Kidney (tissue), 14 donors: ENCODE data around the gene GRAMD2B. TPM values are rescaled to one million over a fixed set of nuclear protein-coding genes. Genes with fewer than 3 reads are reported as not detected.

Experiments
- DNase-seq, 5 donors: peaks; one replicate each; pipeline ENCODE4 v3.0.0-alpha.2; 2013 to 2020
- FAIRE-seq: peaks from 2 replicates; lab custom pipeline; 2012; peaks lifted over from hg19 to GRCh38; lab: Jason Lieb, UNC
- H3K27ac ChIP-seq, 2 donors: one replicate each; pipeline ENCODE4 v1.7.0; 2013; ENCODE audit warnings: low read depth in 2 of 2, low read length in 2 of 2, inconsistent platforms in 1 of 2
- H3K27me3 ChIP-seq: one replicate; pipeline ENCODE4 v1.7.1; 2013; ENCODE audit warnings: low read length, inconsistent platforms; ENCODE audit not compliant: control insufficient read depth, insufficient read depth
- H3K36me3 ChIP-seq, 3 donors: one replicate each; pipeline versions ENCODE4 v1.7.0 to v1.7.1; 2013; ENCODE audit warnings: low read length in 3 of 3, control low read depth in 1 of 3, inconsistent platforms in 1 of 3; ENCODE audit not compliant: insufficient read depth in 3 of 3, control insufficient read depth in 2 of 3
- H3K4me1 ChIP-seq, 3 donors: one replicate each; pipeline versions ENCODE4 v1.7.0 to v1.7.1; 2013; ENCODE audit warnings: low read length in 3 of 3, inconsistent platforms in 1 of 3, low read depth in 1 of 3; ENCODE audit not compliant: control insufficient read depth in 2 of 3, insufficient read depth in 2 of 3
- H3K4me3 ChIP-seq, 3 donors: one replicate each; pipeline versions ENCODE4 v1.7.0 to v1.8.1; 2013; ENCODE audit warnings: low read length in 3 of 3, control low read depth in 1 of 3, inconsistent platforms in 1 of 3
- H3K9ac ChIP-seq, 3 donors: one replicate each; pipeline versions ENCODE4 v1.7.0 to v1.7.1; 2013; ENCODE audit warnings: low read length in 3 of 3, control low read depth in 1 of 3, inconsistent platforms in 1 of 3
- H3K9me3 ChIP-seq, 3 donors: one replicate each; pipeline versions ENCODE4 v1.7.0 to v1.7.1; 2013; ENCODE audit warnings: low read length in 3 of 3, control low read depth in 1 of 3, inconsistent platforms in 1 of 3; ENCODE audit not compliant: control insufficient read depth in 2 of 3, insufficient read depth in 1 of 3
- intact Hi-C: fragments of 100-400 bp; cut with DNase I; formaldehyde crosslinking; loops from one replicate; pipeline ENCODE4 v1.11.1; 2022
- polyA plus RNA-seq: library from polyadenylated mRNA; stranded (reverse); fragments of 350-450 nt; fragmentation: Illumina TruSeq; extraction: RNeasy Lipid Tissue Mini Kit (QIAGEN cat#74804); gene quantifications from one replicate; pipeline ENCODE4 v1.2.3, GENCODE V29; 2014; ENCODE audit warnings: low read depth, low replicate concordance; ENCODE audit not compliant: insufficient read depth
- total RNA-seq: library from RNA; stranded (reverse); fragmentation: NEBNext Ultra II Directional; extraction: Animal tissue kit (Norgen Biotek cat#: 25700); gene quantifications from one replicate; pipeline ENCODE4 v1.2.1, GENCODE V29; 2021
- TF ChIP-seq, protein P1 (sequence below): IDR thresholded peaks from 3 replicates; pipeline ENCODE4 v1.5.1; 2012; ENCODE audit warnings: mild to moderate bottlenecking, moderate library complexity, borderline replicate concordance; ENCODE audit not compliant: insufficient read depth; ENCODE audit errors: extremely low read depth
- donor health status: control.
- donor health status: control.
- donor health status: control.
- donor health status: control.
- donor health status: control.
- donor health status: DM: yes; HTN: yes; CAD: no.
- donor health status: Normal renal cell carcinoma (clear cell type).

The GRAMD2B gene
- total and polyA plus RNA-seq, 2 donors from 2014 or later = 18.4 to 38.5 TPM

- Histone ChIP-seq H3K4me3 (no peak overlapping the region), H3K36me3 (peaks cover 0 to 4% (median 0%) of the 10 kb centered on the region in 3 donors), H3K27ac (peak overlapping the region; percentile 32 to 90), H3K9ac (no peak overlapping the region), H3K4me1 (peaks cover 8 to 17% (median 8%) of the 10 kb centered on the region in 3 donors), H3K9me3 (no peaks in the 10 kb centered on the region), H3K27me3 (no peaks in the 10 kb centered on the region)
- DNase-seq = no peak
- intact Hi-C loops = no loop called here
- FAIRE-seq = no peak
- TF ChIP-seq, protein P1, sequence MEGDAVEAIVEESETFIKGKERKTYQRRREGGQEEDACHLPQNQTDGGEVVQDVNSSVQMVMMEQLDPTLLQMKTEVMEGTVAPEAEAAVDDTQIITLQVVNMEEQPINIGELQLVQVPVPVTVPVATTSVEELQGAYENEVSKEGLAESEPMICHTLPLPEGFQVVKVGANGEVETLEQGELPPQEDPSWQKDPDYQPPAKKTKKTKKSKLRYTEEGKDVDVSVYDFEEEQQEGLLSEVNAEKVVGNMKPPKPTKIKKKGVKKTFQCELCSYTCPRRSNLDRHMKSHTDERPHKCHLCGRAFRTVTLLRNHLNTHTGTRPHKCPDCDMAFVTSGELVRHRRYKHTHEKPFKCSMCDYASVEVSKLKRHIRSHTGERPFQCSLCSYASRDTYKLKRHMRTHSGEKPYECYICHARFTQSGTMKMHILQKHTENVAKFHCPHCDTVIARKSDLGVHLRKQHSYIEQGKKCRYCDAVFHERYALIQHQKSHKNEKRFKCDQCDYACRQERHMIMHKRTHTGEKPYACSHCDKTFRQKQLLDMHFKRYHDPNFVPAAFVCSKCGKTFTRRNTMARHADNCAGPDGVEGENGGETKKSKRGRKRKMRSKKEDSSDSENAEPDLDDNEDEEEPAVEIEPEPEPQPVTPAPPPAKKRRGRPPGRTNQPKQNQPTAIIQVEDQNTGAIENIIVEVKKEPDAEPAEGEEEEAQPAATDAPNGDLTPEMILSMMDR = no peak
These were observed 38.6 kb downstream of the GRAMD2B start for GRCh38 chr5:126461838-126462237.

- Histone ChIP-seq H3K27ac (peak overlapping the region; percentile 32 to 90), H3K4me1 (peaks cover 8 to 17% (median 8%) of the 10 kb centered on the region in 3 donors)
These were observed 39.2 kb downstream of the GRAMD2B start for GRCh38 chr5:126462239-126463014.

DNA sequence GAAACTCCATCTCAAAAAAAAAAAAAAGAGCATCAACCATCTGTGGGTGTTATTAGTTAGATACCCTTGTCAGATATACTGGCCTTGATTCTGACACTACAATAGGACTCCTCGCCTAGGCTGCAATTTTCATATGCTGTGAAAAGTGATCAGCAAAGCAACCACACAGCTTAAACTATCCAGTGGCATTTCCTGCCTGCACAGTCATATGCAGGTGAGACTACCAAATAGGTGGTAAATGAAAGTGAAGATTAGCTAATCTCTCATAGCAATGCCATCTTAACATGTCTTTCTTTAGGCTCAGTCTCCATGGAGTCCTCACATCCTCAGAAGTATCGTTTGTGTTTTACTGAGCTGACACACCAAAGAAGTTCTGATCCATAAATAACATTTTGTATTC is 40.8 kb downstream of the GRAMD2B start:
- H3K27ac ChIP-seq = peak overlapping the region in 1 of 2 donors; percentile 8
- TF ChIP-seq, protein P1 = no peak
- no peak for DNase-seq

More at GRCh38 chr5:126462239-126463014, 39.2 kb downstream of the GRAMD2B start:
- no peak overlapping the region for H3K4me3 ChIP-seq
- intact Hi-C loops = no loop called here
- peak in 3 of 5 donors; percentile 58 to 90 (median 89) for DNase-seq
- no peak for FAIRE-seq
- no peaks in the 10 kb centered on the region for H3K9me3 ChIP-seq
- H3K27me3 ChIP-seq = no peaks in the 10 kb centered on the region
- H3K9ac ChIP-seq = peak overlapping the region in 2 of 3 donors; percentile 19 to 43
- TF ChIP-seq, protein P1 = no peak
- peaks cover 0 to 4% (median 0%) of the 10 kb centered on the region in 3 donors for H3K36me3 ChIP-seq

More for the DNA sequence above, 40.8 kb downstream of the GRAMD2B start:
- intact Hi-C loops = no loop called here
- Histone ChIP-seq H3K27me3 (no peaks in the 10 kb centered on the region), H3K4me3 (no peak overlapping the region), H3K36me3 (peaks cover 0 to 4% (median 0%) of the 10 kb centered on the region in 3 donors), H3K9me3 (no peaks in the 10 kb centered on the region), H3K9ac (no peak overlapping the region), H3K4me1 (peaks cover 8 to 17% (median 8%) of the 10 kb centered on the region in 3 donors)
- FAIRE-seq = no peak
